GM18505 (cell line): Measurements from ENCODE around the gene RANGRF.

Experiments used
- ATAC-seq: cut with Tn5 transposase; IDR thresholded peaks from one replicate; pipeline ENCODE4 v1.9.1; 2021; ENCODE audit not compliant: unreplicated experiment
- POLR2A ChIP-seq: IDR thresholded peaks from 4 replicates; pipeline ENCODE4 v1.6.1; 2011; ENCODE audit warnings: borderline replicate concordance; ENCODE audit not compliant: insufficient read depth, insufficient read length; ENCODE audit errors: extremely low read depth

The RANGRF gene

DNA sequence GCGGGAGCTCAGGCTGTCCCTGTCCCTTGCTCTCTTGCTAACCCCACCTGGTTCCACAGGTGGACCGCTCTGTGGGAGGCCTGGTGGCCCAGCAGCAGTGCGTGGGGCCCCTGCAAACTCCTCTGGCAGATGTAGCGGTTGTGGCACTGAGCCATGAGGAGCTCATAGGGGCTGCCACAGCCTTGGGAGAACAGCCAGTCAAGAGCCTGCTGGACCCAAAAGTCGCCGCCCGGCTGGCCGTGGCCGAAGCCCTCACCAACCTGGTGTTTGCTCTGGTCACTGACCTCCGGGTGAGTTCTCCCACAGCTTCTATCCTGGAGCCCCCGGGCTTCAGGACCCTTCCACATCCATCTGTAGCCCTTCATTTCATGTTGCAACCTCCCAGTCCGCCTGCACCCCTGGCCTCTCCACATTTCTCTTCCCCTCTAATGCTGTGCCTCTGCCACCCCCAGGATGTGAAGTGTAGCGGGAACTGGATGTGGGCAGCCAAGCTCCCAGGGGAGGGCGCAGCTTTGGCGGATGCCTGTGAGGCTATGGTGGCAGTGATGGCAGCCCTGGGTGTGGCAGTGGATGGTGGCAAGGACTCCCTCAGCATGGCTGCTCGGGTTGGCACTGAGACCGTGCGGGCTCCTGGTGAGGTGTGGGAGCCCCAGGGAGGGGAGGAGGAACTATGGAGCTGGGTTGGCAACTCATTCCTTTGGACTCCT is 23.5 kb upstream of the RANGRF start:
- ATAC-seq = no peak
- no peak for TF ChIP-seq POLR2A

DNA sequence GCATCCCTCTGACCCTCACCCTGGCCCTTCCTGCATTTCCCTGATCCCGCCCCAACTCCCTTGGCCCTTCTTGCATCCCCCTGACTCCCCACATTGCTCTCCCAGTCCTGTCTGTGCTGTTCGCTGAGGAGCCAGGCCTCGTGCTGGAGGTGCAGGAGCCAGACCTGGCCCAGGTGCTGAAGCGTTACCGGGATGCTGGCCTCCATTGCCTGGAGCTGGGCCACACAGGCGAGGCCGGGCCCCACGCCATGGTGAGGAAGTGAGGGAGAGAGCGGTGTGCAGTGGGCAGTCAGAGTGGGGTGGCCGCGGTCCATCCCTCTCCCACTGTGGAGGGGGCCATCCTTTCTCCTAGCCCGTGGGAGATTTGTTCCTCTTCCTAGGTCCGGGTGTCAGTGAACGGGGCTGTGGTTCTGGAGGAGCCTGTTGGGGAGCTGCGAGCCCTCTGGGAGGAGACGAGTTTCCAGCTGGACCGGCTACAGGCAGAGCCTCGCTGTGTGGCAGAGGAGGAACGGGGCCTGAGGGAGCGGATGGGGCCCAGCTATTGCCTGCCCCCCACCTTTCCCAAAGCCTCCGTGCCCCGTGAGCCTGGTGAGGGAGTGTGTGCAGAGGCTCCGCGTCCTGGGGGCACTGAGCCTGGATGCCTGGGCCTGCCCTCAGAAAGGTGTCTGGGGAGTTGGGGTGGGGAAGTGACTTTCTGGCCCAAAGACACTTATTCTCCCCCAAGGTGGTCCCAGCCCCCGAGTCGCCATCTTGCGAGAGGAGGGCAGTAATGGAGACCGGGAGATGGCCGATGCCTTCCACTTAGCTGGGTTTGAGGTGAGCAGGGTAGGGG is 21.6 kb upstream of the RANGRF start:
- TF ChIP-seq POLR2A = no peak
- no peak for ATAC-seq

DNA sequence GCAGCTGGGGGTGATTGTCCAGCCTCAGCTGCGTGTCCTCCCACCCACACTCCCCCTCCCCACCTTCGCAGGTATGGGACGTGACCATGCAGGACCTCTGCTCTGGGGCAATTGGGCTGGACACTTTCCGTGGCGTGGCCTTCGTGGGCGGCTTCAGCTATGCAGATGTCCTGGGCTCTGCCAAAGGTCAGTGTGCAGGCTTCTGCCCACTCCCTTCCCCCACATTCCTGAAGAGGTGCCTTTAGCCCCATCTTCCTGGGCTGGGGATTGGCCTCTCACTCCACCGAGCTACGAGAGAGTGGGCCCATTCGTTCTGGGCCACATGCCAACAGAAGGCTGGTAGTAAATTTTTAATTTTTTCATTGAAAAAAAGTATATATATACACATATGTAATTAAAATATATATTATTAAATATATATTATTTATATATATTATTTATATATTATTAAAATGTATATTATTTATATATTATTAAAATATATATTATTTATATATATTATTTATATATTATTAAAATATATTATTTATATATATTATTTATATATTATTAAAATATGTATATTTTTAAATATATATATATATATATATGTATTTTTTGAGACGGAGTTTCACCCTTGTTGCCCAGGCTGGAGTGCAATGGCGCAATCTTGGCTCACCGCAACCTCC is 20.9 kb upstream of the RANGRF start:
- ATAC-seq = no peak
- TF ChIP-seq POLR2A = no peak

DNA sequence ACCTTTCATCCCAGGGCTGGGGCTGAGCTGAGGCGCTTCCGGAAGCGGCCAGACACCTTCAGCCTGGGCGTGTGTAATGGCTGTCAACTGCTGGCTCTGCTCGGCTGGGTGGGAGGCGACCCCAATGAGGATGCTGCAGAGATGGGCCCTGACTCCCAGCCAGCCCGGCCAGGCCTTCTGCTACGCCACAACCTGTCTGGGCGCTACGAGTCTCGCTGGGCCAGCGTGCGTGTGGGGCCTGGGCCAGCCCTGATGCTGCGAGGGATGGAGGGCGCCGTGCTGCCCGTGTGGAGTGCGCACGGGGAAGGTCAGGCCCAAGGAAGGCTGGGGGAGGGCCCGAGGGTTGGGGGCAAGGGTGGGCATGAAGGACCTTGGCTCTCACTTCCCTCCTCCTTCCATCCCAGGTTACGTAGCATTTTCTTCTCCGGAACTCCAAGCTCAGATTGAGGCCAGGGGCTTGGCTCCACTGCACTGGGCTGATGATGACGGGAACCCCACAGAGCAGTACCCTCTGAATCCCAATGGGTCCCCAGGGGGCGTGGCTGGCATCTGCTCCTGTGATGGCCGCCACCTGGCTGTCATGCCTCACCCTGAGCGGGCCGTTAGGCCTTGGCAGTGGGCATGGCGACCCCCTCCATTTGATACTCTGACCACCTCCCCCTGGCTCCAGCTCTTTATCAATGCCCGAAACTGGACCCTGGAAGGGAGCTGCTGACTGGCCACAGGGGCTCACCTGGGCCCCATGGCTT is 19.7 kb upstream of the RANGRF start:
- ATAC-seq = no peak
- TF ChIP-seq POLR2A = no peak

DNA sequence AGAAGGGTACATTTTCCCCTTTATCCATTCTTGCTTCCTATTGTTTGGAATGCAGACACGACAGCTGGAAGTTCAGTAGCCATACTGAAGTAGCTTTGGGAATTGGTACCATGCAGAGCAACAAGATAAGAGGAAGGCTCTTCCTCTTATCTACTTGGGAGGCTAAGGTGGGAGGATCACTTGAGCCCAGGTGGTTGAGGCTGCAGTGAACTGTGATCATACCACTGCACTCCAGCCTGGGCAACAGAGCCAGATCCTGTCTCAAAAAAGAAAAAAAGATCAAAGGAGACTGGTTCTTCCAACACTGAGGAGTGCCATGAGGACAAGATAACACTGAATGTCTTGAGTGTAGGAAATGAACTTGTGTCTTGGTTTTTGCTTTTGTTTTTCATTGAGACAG is 16.0 kb upstream of the RANGRF start:
- no peak for TF ChIP-seq POLR2A
- ATAC-seq = no peak

DNA sequence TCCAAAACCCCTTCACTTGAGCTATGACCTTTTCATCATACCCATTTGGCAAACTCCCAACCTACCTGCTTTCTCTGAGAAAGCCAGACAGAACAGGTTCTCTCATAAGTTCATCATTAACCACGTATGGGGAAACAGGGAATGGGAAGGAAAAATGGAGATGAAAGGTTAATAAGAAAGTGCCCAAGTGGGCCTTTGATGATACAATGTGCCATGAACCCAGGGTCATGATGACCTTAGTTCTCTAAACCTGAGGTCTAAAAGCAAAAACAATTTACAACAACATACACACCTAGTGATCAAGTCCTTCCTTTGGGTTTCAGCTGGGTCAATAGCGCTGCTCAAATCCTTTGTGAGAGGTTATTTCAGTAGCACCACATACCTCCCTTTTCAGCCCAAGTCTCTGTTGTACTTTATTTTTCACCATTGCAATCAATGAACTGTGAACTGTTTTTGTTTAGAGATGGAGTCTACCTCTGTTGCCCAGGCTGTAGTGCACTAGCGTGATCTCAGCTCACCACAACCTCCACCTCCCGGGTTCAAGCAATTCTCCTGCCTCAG is 14.5 kb upstream of the RANGRF start:
- no peak for ATAC-seq
- TF ChIP-seq POLR2A = no peak

DNA sequence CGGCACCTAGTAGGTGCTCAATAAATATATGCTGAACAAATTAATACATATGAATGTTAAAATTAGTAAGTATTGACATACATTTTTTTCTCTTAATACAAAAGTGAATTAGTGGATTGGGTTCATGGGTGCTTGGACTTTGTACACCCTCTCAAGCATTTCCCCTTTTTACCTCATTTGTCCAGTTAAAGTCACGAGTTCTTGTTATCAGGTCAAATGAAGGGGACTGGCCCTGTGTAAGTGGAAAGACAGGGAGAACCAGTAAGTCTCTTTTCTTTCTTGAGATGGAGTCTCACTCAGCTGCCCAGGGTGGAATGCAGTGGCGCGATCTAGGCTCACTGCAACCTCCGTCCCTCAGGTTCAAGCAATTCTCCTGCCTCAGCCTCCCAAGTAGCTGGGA is 13.7 kb upstream of the RANGRF start:
- no peak for TF ChIP-seq POLR2A
- no peak for ATAC-seq

DNA sequence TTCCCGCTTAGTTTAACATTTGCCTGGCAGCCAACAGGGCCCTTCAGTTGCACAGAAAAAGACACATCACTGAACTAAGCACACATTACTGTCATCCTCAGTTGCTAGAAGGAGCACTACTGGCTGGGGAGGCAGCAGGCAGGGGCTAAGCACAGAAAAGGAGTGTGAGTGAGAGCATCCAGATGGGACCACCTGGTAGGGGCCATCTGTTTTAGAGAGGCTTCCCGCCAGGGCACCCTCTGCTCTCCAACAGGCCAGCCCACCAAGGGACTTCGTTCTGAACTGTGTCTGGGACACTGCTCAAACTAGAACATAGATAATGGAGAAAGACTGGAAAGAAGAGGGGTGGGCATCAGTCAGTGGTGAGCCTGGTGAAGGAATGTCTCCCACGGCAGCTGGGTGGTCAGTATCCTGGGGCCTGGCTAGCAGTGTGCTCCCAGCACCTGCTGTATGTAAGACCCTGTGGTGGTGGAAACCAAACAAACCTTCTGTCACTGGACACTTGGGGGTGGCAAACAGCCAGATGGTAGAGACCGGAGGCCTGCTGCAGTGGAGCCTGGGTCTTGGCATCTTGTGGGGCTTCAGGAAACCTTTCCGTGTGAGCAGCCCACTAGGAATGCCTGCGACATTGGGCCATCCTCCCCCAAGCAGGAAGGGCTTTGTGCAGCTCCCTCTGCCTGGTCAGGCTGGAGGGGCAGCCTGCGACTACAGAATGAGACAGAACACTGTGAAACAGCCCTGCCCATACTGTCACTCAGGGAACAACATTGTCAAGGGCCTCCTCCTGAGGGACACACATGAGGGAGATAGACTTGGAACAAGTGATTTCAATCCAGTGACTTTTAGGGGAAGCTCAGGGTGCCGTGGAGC is 12.8 kb upstream of the RANGRF start:
- ATAC-seq = no peak
- no peak for TF ChIP-seq POLR2A

DNA sequence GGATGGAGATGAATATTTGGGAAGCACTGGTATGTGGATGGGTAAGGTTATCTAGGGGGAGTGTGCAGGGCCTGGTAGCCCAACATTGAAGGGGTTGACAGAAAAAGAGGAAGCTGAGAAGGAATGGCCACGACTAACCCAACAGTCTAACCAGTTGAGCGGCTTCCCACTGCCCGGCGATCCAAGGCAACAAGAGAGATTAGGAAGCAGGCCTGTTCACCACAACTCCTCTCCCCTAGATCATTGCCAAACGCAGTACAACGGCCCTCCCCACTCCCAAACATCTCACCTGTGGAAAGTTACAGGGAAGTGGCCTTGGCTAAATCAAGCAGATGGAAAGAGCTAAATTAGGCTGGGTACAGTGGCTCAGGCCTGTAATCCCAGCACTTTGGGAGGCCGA is 11.2 kb upstream of the RANGRF start:
- no peak for ATAC-seq
- TF ChIP-seq POLR2A = no peak

DNA sequence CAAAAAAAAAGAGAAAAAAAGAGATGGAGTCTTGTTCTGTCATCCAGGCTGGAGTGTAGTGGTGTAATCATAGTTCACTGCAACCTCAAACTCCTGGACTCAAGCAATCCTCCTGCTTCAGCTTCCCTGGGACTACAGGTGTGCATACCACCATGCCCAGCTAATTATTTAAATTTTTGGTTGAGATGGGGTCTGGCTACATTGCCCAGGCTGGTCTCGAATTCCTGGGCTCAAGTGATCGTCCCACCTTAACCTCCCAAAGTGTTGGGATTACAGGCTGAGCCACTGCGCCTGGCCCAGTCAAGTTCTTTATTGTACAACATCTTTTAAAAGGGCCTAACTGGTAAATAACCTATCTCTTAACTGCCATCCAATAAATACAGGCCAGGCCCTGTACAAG is 6.1 kb upstream of the RANGRF start:
- ATAC-seq = no peak
- no peak for TF ChIP-seq POLR2A

DNA sequence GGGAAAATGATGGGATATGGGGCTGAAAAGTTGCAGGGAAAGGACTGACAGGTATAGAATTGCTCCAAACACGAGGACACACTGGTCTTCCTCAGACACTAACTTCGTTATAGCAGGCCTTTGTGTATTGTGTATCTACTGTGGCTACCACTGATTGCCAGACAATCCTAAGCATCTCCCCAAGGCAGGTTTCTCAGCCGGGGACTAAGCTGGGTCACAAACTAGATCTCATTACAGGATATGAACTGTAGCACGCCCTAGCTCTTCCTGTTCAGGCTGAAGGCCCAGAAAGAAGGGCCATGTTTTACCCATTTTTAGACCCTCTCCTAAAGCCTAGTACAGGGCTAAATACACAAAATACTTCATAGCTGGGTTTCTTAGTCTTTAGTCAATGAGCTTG is 5.1 kb upstream of the RANGRF start:
- no peak for ATAC-seq
- no peak for TF ChIP-seq POLR2A

DNA sequence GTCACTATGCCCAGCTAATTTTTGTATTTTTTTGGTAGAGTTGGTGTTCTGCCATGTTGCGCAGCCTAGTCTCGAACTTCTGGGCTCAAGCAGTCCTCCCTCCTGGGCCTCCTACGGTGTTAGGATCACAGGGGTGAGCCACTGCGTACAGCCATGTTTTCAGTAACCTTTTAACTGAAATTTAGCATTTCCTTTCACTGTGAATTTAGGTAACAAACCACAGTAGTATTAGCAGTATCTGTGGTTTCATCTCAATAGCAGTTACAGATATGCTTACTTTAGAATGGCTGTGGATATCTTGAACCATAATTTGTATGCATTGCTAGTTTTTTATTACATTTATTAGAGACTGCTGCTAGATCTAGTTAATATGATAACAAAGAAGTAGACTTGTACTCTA is 4.3 kb upstream of the RANGRF start:
- no peak for ATAC-seq
- TF ChIP-seq POLR2A = no peak
